IMR-90 (cell line): ENCODE results near the gene ERBB4. TPM values are rescaled to one million over a fixed set of nuclear protein-coding genes. Genes with fewer than 3 reads are reported as not detected.

Experiments used
- ATAC-seq: fragments of 200-7000 bp; cut with Tn5 transposase; 2 replicates; pipeline ENCODE4 v1.9.1; 2020; ENCODE audit warnings: low read depth, mild to moderate bottlenecking, moderate library complexity
- BruUV-seq: library from RNA; stranded (reverse); fragments of 400-500 nt; replicated peaks from 2 replicates; lab custom pipeline; 2021; lab: Mats Ljungman, UMichigan
- CTCF ChIA-PET: fragments of 300-600 bp; formaldehyde crosslinking; extraction: SDS; loops from one replicate; lab custom pipeline; 2021; ENCODE audit warnings: antibody characterized with exemption; lab: Yijun Ruan, JAX
- POLR2A ChIA-PET: fragments of 300-600 bp; sonication (Branson Sonifier 250); formaldehyde crosslinking; loops from one replicate; lab custom pipeline; 2022; ENCODE audit warnings: antibody characterized with exemption; ENCODE audit not compliant: unreplicated experiment; lab: Charles Lee
- DNase-seq: peaks from one replicate; pipeline ENCODE4 v3.0.0; 2013
- H2AFZ ChIP-seq: replicated peaks from 2 replicates; pipeline ENCODE3; 2013; ENCODE audit warnings: low read length, mild to moderate bottlenecking; ENCODE audit not compliant: poor library complexity
- H2AK5ac ChIP-seq: 2 replicates; pipeline ENCODE4 v1.6.1; 2013; ENCODE audit warnings: low read depth, low read length, inconsistent platforms
- H2AK9ac ChIP-seq: replicated peaks from 2 replicates; pipeline ENCODE3; 2013; ENCODE audit warnings: mild to moderate bottlenecking, low read depth, low read length, moderate library complexity; ENCODE audit not compliant: poor library complexity
- H2BK120ac ChIP-seq: 2 replicates; pipeline ENCODE4 v1.6.1; 2013; ENCODE audit warnings: low read depth, low read length, inconsistent platforms
- H2BK15ac ChIP-seq: 3 replicates; pipeline ENCODE4 v1.6.1; 2013; ENCODE audit warnings: low read depth, low read length, inconsistent platforms
- H2BK20ac ChIP-seq: 2 replicates; pipeline ENCODE4 v1.6.1; 2013; ENCODE audit warnings: low read depth, mild to moderate bottlenecking, inconsistent platforms, low read length, moderate library complexity
- H2BK5ac ChIP-seq: 2 replicates; pipeline ENCODE4 v1.6.1; 2013; ENCODE audit warnings: mild to moderate bottlenecking, low read depth, low read length, inconsistent platforms; ENCODE audit not compliant: poor library complexity, severe bottlenecking
- H3K14ac ChIP-seq: replicated peaks from 2 replicates; pipeline ENCODE4 v1.6.1; 2013; ENCODE audit warnings: low read depth, low read length, inconsistent platforms
- H3K18ac ChIP-seq: 2 replicates; pipeline ENCODE4 v1.6.1; 2013; ENCODE audit warnings: low read depth, low read length, control low read depth
- H3K23ac ChIP-seq: 2 replicates; pipeline ENCODE4 v1.6.1; 2013; ENCODE audit warnings: low read depth, low read length, inconsistent platforms
- H3K27ac ChIP-seq: 2 replicates; pipeline ENCODE4 v1.5.1; 2013; ENCODE audit warnings: mild to moderate bottlenecking, control low read depth, low read length; ENCODE audit not compliant: insufficient read depth
- H3K27me3 ChIP-seq: 2 replicates; pipeline ENCODE4 v1.6.1; 2013; ENCODE audit warnings: low read length; ENCODE audit not compliant: control insufficient read depth, insufficient read depth
- H3K36me3 ChIP-seq: 2 replicates; pipeline ENCODE4 v1.6.1; 2013; ENCODE audit warnings: low read length, mixed read lengths; ENCODE audit not compliant: control insufficient read depth, insufficient read depth
- H3K4ac ChIP-seq: 2 replicates; pipeline ENCODE4 v1.6.1; 2013; ENCODE audit warnings: low read depth, low read length, inconsistent platforms
- H3K4me1 ChIP-seq: 2 replicates; pipeline ENCODE4 v1.6.1; 2013; ENCODE audit warnings: low read length, mixed read lengths; ENCODE audit not compliant: control insufficient read depth, insufficient read depth
- H3K4me2 ChIP-seq: 2 replicates; pipeline ENCODE4 v1.6.1; 2013; ENCODE audit warnings: low read depth, mild to moderate bottlenecking, control low read depth, low read length, moderate library complexity
- H3K4me3 ChIP-seq: 2 replicates; pipeline ENCODE4 v1.5.1; 2013; ENCODE audit warnings: low read depth, mild to moderate bottlenecking, control low read depth, low read length, moderate library complexity; ENCODE audit not compliant: insufficient read depth
- H3K56ac ChIP-seq: 2 replicates; pipeline ENCODE4 v1.6.1; 2013; ENCODE audit warnings: low read length, inconsistent platforms; ENCODE audit not compliant: insufficient read depth; ENCODE audit errors: extremely low read depth
- H3K79me1 ChIP-seq, 2 experiments: 2 replicates each; pipeline ENCODE4 v1.6.1; 2013; ENCODE audit warnings: low read length in 2 of 2, inconsistent platforms in 1 of 2, low read depth in 1 of 2
- H3K9ac ChIP-seq: 2 replicates; pipeline ENCODE4 v1.6.1; 2013; ENCODE audit warnings: low read depth, low read length, control low read depth
- H3K9me1 ChIP-seq: 2 replicates; pipeline ENCODE4 v1.6.1; 2013; ENCODE audit warnings: low read length, inconsistent platforms; ENCODE audit not compliant: insufficient read depth
- H3K9me3 ChIP-seq: 2 replicates; pipeline ENCODE4 v1.6.1; 2013; ENCODE audit warnings: low read length; ENCODE audit not compliant: control insufficient read depth, insufficient read depth
- H4K20me1 ChIP-seq: 2 replicates; pipeline ENCODE4 v1.6.1; 2013; ENCODE audit warnings: low read length, inconsistent platforms; ENCODE audit not compliant: insufficient read depth
- H4K5ac ChIP-seq: 2 replicates; pipeline ENCODE4 v1.6.1; 2013; ENCODE audit warnings: mild to moderate bottlenecking, low read depth, low read length, control low read depth
- H4K8ac ChIP-seq, 2 experiments: 2 replicates each; pipeline ENCODE4 v1.6.1; 2013; ENCODE audit warnings: low read depth in 2 of 2, low read length in 2 of 2, control low read depth in 1 of 2, inconsistent platforms in 1 of 2
- H4K91ac ChIP-seq: 2 replicates; pipeline ENCODE4 v1.6.1; 2013; ENCODE audit warnings: low read depth, low read length, inconsistent platforms; ENCODE audit not compliant: insufficient read depth
- CEBPB ChIP-seq: IDR thresholded peaks from 2 replicates; pipeline ENCODE4 v1.6.1; 2012; ENCODE audit warnings: low read depth, low read length, improper control_type of control experiment
- NFE2L2 ChIP-seq: fragments of 150-350 bp; IDR thresholded peaks from 2 replicates; pipeline ENCODE4 v1.6.1; 2016; ENCODE audit warnings: low read depth, mild to moderate bottlenecking, low read length
- POLR2A ChIP-seq: IDR thresholded peaks from 2 replicates; pipeline ENCODE4 v1.6.1; 2012; ENCODE audit warnings: mild to moderate bottlenecking, low read depth, low read length
- RAD21 ChIP-seq: IDR thresholded peaks from 2 replicates; pipeline ENCODE4 v1.6.1; 2012; ENCODE audit warnings: low read length, improper control_type of control experiment
- WGBS, 2 experiments: methylation state at CpG; one replicate each; pipeline versions ENCODE4 v1.1.5 to v1.1.7; 2013; ENCODE audit warnings: missing lambda C conversion rate in 2 of 2; ENCODE audit not compliant: insufficient read length in 1 of 2; ENCODE audit errors: extremely low coverage in 2 of 2; 5-methylcytosine and 5-hydroxymethylcytosine counted together
- dilution Hi-C: fragments of 300-500 bp; cut with HindIII; formaldehyde crosslinking; loops from one replicate; pipeline ENCODE4 v1.14.3; 2018; ENCODE audit warnings: low sequenced_read_pairs; ENCODE audit not compliant: unreplicated experiment
- in situ Hi-C: fragments of 300-500 bp; cut with MboI; formaldehyde crosslinking; loops from 3 replicates; pipeline ENCODE4 v1.14.3; 2019; ENCODE audit warnings: low sequenced_read_pairs, inconsistent platforms, mixed read lengths
- intact Hi-C: fragments of 100-400 bp; cut with micrococcal nuclease; formaldehyde crosslinking; loops from 2 replicates; pipeline ENCODE4 v1.10.0; 2022
- polyA plus RNA-seq, 3 experiments: library from polyadenylated mRNA; depleted of rRNA; stranded (reverse); fragments of >200 nt; gene quantifications; 2 replicates each; pipeline ENCODE4 v1.2.3, GENCODE V29; 2012; ENCODE audit warnings: low replicate concordance in 1 of 3
- total RNA-seq: library from RNA; depleted of rRNA; stranded (reverse); fragments of >200 nt; gene quantifications from 2 replicates; pipeline ENCODE4 v1.2.3, GENCODE V29; 2012

Gene ERBB4
- total and polyA plus RNA-seq, 2 of the 4 experiments (the other 2 are of a cell fraction), result not detected

- no peak overlapping the region for H2BK20ac ChIP-seq
- no peak overlapping the region for H2AK5ac ChIP-seq
- DNase-seq (no peak), ATAC-seq (no peak)
- no peak overlapping the region for H2AFZ ChIP-seq
- CTCF ChIA-PET, result no interaction called here
- POLR2A ChIA-PET, result no interaction called here
- no peak overlapping the region for H3K27ac ChIP-seq
- H3K18ac ChIP-seq, result no peak overlapping the region
- H3K56ac ChIP-seq, result no peak overlapping the region
- no peak overlapping the region for H2BK15ac ChIP-seq
- H4K91ac ChIP-seq, result no peak overlapping the region
- no peak overlapping the region for H2BK120ac ChIP-seq
- H2AK9ac ChIP-seq, result no peak overlapping the region
- intact Hi-C loops, result no loop called here
- H2BK5ac ChIP-seq, result no peak overlapping the region
- TF ChIP-seq NFE2L2 (no peak), POLR2A (no peak), CEBPB (no peak), RAD21 (no peak)
- H3K4me3 ChIP-seq, result no peak overlapping the region
- no peak overlapping the region for H4K5ac ChIP-seq
- dilution Hi-C loops, result no loop called here
- no CpG with 5 or more reads among the region's 3 CpGs for WGBS, 2 experiments
- H4K8ac ChIP-seq, result no peak overlapping the region
- H3K9me3 ChIP-seq, result no peaks in the 10 kb centered on the region
- no peak overlapping the region for H3K9ac ChIP-seq
- H3K27me3 ChIP-seq, result no peaks in the 10 kb centered on the region
- no TSS peak for BruUV-seq
- no peaks in the 10 kb centered on the region for H4K20me1 ChIP-seq
- H3K4me2 ChIP-seq, result no peak overlapping the region
- no peaks in the 10 kb centered on the region for H3K4me1 ChIP-seq
- H3K79me1 ChIP-seq, result no peaks in the 10 kb centered on the region
- H3K4ac ChIP-seq, result no peak overlapping the region
- no peaks in the 10 kb centered on the region for H3K9me1 ChIP-seq
- H3K14ac ChIP-seq, result no peak overlapping the region
- in situ Hi-C loops, result no loop called here
- H3K23ac ChIP-seq, result no peak overlapping the region
- no peaks in the 10 kb centered on the region for H3K36me3 ChIP-seq
Measured at GRCh38 chr2:212454149-212454548, 84.5 kb downstream of the ERBB4 start.
